ENCODE measurements around the gene AOPEP.

DNA sequence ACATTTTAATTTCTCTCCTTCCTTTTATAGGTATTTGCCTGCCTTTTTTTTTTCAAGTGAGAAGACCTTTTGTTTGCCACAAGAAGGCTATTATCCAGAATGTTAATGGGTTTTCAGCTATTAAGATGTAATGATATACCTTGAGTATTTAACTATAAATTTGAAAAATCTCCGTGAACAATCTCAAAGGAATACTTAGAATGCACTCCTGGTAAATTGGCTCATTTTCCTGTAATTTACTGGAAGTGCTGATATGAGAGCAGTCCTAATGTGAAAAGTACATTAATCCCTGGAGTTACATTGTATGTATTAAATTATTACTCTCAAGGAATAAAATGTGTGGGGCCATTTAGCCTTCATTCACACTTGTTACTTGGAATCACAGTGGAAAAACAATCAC, 32.4 kb downstream of the AOPEP start:
- TF ChIP-seq, protein P1, sequence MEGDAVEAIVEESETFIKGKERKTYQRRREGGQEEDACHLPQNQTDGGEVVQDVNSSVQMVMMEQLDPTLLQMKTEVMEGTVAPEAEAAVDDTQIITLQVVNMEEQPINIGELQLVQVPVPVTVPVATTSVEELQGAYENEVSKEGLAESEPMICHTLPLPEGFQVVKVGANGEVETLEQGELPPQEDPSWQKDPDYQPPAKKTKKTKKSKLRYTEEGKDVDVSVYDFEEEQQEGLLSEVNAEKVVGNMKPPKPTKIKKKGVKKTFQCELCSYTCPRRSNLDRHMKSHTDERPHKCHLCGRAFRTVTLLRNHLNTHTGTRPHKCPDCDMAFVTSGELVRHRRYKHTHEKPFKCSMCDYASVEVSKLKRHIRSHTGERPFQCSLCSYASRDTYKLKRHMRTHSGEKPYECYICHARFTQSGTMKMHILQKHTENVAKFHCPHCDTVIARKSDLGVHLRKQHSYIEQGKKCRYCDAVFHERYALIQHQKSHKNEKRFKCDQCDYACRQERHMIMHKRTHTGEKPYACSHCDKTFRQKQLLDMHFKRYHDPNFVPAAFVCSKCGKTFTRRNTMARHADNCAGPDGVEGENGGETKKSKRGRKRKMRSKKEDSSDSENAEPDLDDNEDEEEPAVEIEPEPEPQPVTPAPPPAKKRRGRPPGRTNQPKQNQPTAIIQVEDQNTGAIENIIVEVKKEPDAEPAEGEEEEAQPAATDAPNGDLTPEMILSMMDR (IDR thresholded peaks at IDR 0.05) = no peak
- TF ChIP-seq, protein P2, sequence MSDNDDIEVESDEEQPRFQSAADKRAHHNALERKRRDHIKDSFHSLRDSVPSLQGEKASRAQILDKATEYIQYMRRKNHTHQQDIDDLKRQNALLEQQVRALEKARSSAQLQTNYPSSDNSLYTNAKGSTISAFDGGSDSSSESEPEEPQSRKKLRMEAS (IDR thresholded peaks at IDR 0.05; ENCODE audit: low read depth) = no peak
- no peak for TF ChIP-seq TAF1 (IDR thresholded peaks at IDR 0.05; ENCODE audit: borderline replicate concordance, low read depth, low read length)
- TF ChIP-seq TCF12 (IDR thresholded peaks at IDR 0.05) = no peak
- TF ChIP-seq MXI1 (IDR thresholded peaks at IDR 0.05; ENCODE audit: low read depth, low read length) = no peak
